Right lobe of liver (tissue), 4 donors: ENCODE data around the gene TXNDC8.

Experiments used
- POLR2A ChIP-seq: fragments of 450-650 bp; IDR thresholded peaks from one replicate; pipeline ENCODE4 v1.6.1; 2017; ENCODE audit warnings: antibody characterized with exemption, mild to moderate bottlenecking
- TF ChIP-seq, protein P1 (sequence below), 4 donors: fragments of 200-600 bp in 3 of 4; fragments of 450-650 bp in 1 of 4; IDR thresholded peaks; one replicate each; pipeline versions ENCODE4 v1.5.1 to v1.8.0; 2016 to 2022; ENCODE audit warnings: antibody characterized with exemption in 4 of 4, mild to moderate bottlenecking in 2 of 4
- donor health status: DM: no; HTN: no; CAD: no.
- donor health status: DM: no; HTN: no; CAD: no.
- donor health status: DM: no; HTN: yes; CAD: no.

DNA sequence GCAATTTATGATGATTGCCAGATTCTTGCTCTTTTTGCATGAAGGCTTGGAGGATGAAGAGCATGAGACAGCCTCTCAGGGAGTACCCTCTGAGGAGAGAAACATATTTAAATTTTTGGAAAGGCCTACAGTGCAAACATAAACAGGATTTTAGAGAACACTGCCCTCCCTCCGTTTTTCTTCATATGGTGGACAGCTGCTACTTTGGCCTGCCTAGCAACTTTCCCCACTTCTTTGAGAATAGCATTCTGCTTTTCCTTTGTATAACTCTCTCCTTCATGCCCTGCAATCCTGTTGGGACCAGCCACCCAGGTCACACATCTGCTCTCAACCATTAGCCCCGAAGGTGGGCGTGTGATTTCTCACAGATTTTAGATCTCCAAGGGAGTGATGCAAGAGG lies 60.9 kb downstream of the TXNDC8 start:
- TF ChIP-seq, protein P1, sequence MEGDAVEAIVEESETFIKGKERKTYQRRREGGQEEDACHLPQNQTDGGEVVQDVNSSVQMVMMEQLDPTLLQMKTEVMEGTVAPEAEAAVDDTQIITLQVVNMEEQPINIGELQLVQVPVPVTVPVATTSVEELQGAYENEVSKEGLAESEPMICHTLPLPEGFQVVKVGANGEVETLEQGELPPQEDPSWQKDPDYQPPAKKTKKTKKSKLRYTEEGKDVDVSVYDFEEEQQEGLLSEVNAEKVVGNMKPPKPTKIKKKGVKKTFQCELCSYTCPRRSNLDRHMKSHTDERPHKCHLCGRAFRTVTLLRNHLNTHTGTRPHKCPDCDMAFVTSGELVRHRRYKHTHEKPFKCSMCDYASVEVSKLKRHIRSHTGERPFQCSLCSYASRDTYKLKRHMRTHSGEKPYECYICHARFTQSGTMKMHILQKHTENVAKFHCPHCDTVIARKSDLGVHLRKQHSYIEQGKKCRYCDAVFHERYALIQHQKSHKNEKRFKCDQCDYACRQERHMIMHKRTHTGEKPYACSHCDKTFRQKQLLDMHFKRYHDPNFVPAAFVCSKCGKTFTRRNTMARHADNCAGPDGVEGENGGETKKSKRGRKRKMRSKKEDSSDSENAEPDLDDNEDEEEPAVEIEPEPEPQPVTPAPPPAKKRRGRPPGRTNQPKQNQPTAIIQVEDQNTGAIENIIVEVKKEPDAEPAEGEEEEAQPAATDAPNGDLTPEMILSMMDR (IDR thresholded peaks at IDR 0.05) = no peak
- no peak for TF ChIP-seq POLR2A
